Measurements from ENCODE around the gene TFB1M.
"Not testable (repeated sequence)": the region's sequence is repeated elsewhere in the genome, so short reads cannot be mapped to it uniquely, and the experiment has no call there.

GRCh38 chr6:155338237-155338636 is 24.0 kb upstream of the TFB1M start:
- not testable (repeated sequence) for TF ChIP-seq CTCF, POLR2A (IDR thresholded peaks at IDR 0.05)

Data from right lobe of liver (tissue), 4 donors.